Upper lobe of left lung (tissue), 6 donors: ENCODE measurements around the gene ESYT2. TPM values are rescaled to one million over a fixed set of nuclear protein-coding genes. Genes with fewer than 3 reads are reported as not detected.
A peak's percentile ranks its signal among the peaks of the same experiment; 100 is the strongest.

ENCODE experiments used
- ATAC-seq, 2 donors: fragments of 200-7000 bp; cut with Tn5 transposase; one replicate each; pipeline ENCODE4 v1.9.1; 2022; ENCODE audit warnings: mild to moderate bottlenecking in 2 of 2, moderate library complexity in 2 of 2; ENCODE audit not compliant: low FRiP score in 2 of 2
- DNase-seq, 2 donors: peaks; one replicate each; pipeline ENCODE4 v3.0.0-alpha.2; 2019 to 2020
- H3K27ac ChIP-seq, 4 donors: fragments of 200-600 bp; sonication (generic); one replicate each; pipeline ENCODE4 v1.5.1; 2016 to 2019
- H3K27me3 ChIP-seq, 4 donors: fragments of 200-600 bp; sonication (generic); one replicate each; pipeline ENCODE4 v1.5.1; 2017 to 2019
- H3K36me3 ChIP-seq, 4 donors: fragments of 200-600 bp; sonication (generic); one replicate each; pipeline ENCODE4 v1.5.1; 2016 to 2019
- H3K4me1 ChIP-seq, 4 donors: fragments of 200-600 bp; sonication (generic); one replicate each; pipeline ENCODE4 v1.5.1; 2018 to 2019
- H3K4me3 ChIP-seq, 4 donors: fragments of 200-600 bp; sonication (generic); one replicate each; pipeline ENCODE4 v1.5.1; 2017 to 2019; ENCODE audit warnings: mild to moderate bottlenecking in 2 of 4, moderate library complexity in 1 of 4
- H3K9me3 ChIP-seq, 4 donors: fragments of 200-600 bp; sonication (generic); one replicate each; pipeline ENCODE4 v1.5.1; 2018 to 2019
- EP300 ChIP-seq, 4 donors: sonication (generic); formaldehyde crosslinking; IDR thresholded peaks; one replicate each; pipeline ENCODE4 v1.5.1; 2017; ENCODE audit warnings: antibody characterized with exemption in 4 of 4, control low read depth in 2 of 4
- POLR2A ChIP-seq, 4 donors: fragments of 450-650 bp; IDR thresholded peaks; one replicate each; pipeline ENCODE4 v1.5.1; 2016 to 2017; ENCODE audit warnings: antibody characterized with exemption in 4 of 4, mild to moderate bottlenecking in 2 of 4
- POLR2AphosphoS5 ChIP-seq, 2 donors: sonication (generic); formaldehyde crosslinking; IDR thresholded peaks; one replicate each; pipeline ENCODE4 v1.5.1; 2017; ENCODE audit warnings: antibody characterized with exemption in 2 of 2
- WGBS, 2 donors: methylation state at CpG; one replicate each; pipeline ENCODE4 v1.1.5; 2017 to 2018; 5-methylcytosine and 5-hydroxymethylcytosine counted together
- total RNA-seq, 6 donors: library from RNA; depleted of rRNA in 4 of 6; stranded (reverse); fragments of >200 nt in 4 of 6; gene quantifications; one replicate each; pipeline versions ENCODE4 v1.1.0 to v1.2.1, GENCODE V29; 2016 to 2021
- TF ChIP-seq, protein P1 (sequence below), 6 experiments: fragments of 450-650 bp in 4 of 6; fragments of 200-600 bp in 2 of 6; sonication (generic) in 2 of 6; IDR thresholded peaks; one replicate each; pipeline ENCODE4 v1.5.1; 2016 to 2019; ENCODE audit warnings: antibody characterized with exemption in 6 of 6
- donor health status: DM: no; HTN: no; CAD: no; lungs with moderate emphysema.
- donor health status: DM: no; HTN: yes; CAD: no; lungs with severe emphysema.

The ESYT2 gene
- total RNA-seq, 6 donors from 2014 or later = 60.7 to 115 (median 74.7) TPM

- no peak for DNase-seq
- no peak overlapping the region for H3K4me3 ChIP-seq
- no peak for TF ChIP-seq POLR2A (IDR thresholded peaks at IDR 0.05)
- TF ChIP-seq, protein P1, sequence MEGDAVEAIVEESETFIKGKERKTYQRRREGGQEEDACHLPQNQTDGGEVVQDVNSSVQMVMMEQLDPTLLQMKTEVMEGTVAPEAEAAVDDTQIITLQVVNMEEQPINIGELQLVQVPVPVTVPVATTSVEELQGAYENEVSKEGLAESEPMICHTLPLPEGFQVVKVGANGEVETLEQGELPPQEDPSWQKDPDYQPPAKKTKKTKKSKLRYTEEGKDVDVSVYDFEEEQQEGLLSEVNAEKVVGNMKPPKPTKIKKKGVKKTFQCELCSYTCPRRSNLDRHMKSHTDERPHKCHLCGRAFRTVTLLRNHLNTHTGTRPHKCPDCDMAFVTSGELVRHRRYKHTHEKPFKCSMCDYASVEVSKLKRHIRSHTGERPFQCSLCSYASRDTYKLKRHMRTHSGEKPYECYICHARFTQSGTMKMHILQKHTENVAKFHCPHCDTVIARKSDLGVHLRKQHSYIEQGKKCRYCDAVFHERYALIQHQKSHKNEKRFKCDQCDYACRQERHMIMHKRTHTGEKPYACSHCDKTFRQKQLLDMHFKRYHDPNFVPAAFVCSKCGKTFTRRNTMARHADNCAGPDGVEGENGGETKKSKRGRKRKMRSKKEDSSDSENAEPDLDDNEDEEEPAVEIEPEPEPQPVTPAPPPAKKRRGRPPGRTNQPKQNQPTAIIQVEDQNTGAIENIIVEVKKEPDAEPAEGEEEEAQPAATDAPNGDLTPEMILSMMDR (IDR thresholded peaks at IDR 0.05) = no peak
- no peak for TF ChIP-seq POLR2AphosphoS5 (IDR thresholded peaks at IDR 0.05)
- no peak for TF ChIP-seq EP300 (IDR thresholded peaks at IDR 0.05)
- ATAC-seq = no peak
- no peak overlapping the region for H3K27ac ChIP-seq
- H3K9me3 ChIP-seq = no peaks in the 10 kb centered on the region
- H3K27me3 ChIP-seq = no peaks in the 10 kb centered on the region
- peaks cover 30 to 57% (median 38%) of the 10 kb centered on the region in 4 donors for H3K4me1 ChIP-seq
- peaks cover 0 to 14% (median 0%) of the 10 kb centered on the region in 4 donors for H3K36me3 ChIP-seq
- 92 to 96% methylated on average over 8 of the region's 8 CpGs for WGBS, 2 donors
These were observed 3.5 kb downstream of the ESYT2 start for GRCh38 chr7:158825628-158826289.

DNA sequence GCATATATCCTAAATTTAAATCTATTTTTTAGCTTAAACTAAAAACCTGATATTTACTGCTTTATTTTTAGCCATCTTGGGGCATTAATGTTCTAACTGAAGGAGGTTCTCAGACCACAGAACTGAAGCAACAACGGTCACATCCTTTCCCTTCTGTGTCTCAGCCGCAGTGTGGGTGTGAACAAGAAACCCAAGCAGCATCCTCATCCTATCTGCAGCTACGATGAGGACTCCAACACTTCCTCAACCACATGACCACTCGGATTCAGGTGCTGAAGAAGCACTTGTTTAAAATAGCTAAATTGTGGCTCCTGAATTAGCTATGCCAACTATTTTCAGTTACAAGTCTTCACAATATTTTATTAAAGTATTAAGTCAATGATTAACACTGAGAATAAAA, 5.3 kb downstream of the ESYT2 start:
- H3K27me3 ChIP-seq = no peaks in the 10 kb centered on the region
- 16 to 33% methylated on average over 4 of the region's 4 CpGs for WGBS, 2 donors
- peaks cover 0 to 14% (median 0%) of the 10 kb centered on the region in 4 donors for H3K36me3 ChIP-seq
- ATAC-seq (no peak), DNase-seq (peak in 1 of 2 donors; percentile 47)
- H3K4me1 ChIP-seq = peaks cover 34 to 65% (median 45%) of the 10 kb centered on the region in 4 donors
- TF ChIP-seq POLR2AphosphoS5 (IDR thresholded peaks at IDR 0.05) (no peak), POLR2A (IDR thresholded peaks at IDR 0.05) (no peak), EP300 (IDR thresholded peaks at IDR 0.05) (no peak)
- TF ChIP-seq, protein P1 (IDR thresholded peaks at IDR 0.05) = no peak
- H3K4me3 ChIP-seq = no peak overlapping the region
- peak overlapping the region in 1 of 4 donors; percentile 12 for H3K27ac ChIP-seq
- no peaks in the 10 kb centered on the region for H3K9me3 ChIP-seq

GRCh38 chr7:158821171-158822031, 7.9 kb downstream of the ESYT2 start:
- Histone ChIP-seq H3K36me3 (peaks cover 0 to 10% (median 0%) of the 10 kb centered on the region in 4 donors), H3K9me3 (no peaks in the 10 kb centered on the region), H3K27ac (peak overlapping the region; percentile 68 to 85 (median 79)), H3K27me3 (no peaks in the 10 kb centered on the region), H3K4me1 (peaks cover 45 to 79% (median 62%) of the 10 kb centered on the region in 4 donors), H3K4me3 (no peak overlapping the region)
- peak in 1 of 2 donors; percentile 65 for ATAC-seq
- no peak for DNase-seq
- 69 to 80% methylated on average over 14 of the region's 14 CpGs for WGBS, 2 donors
- TF ChIP-seq, protein P1 (IDR thresholded peaks at IDR 0.05) = no peak
- peak in 1 of 4 donors; percentile 20 for TF ChIP-seq EP300 (IDR thresholded peaks at IDR 0.05)

DNA sequence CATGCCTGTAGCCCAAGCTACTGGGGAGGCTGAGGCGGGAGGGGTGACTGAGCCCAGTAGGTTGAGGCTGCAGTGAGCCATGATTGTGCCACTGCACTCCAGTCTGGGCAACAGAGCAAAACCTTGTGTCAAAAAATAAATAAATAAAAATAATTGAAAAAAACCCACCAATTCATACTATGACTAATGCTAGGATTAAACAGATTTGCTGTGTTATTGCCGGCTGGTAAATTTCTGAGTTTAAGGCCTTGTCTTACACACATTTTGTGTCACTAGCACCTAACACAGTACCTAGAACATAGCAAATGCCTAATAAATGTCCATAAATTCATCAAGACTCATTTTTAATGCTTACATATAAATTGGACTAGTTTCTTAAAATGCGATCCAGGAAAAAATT, 8.7 kb downstream of the ESYT2 start:
- TF ChIP-seq POLR2A (IDR thresholded peaks at IDR 0.05) (no peak), POLR2AphosphoS5 (IDR thresholded peaks at IDR 0.05) (no peak), EP300 (IDR thresholded peaks at IDR 0.05) (no peak)
- TF ChIP-seq, protein P1 (IDR thresholded peaks at IDR 0.05) = no peak
- ATAC-seq (no peak), DNase-seq (no peak)
- H3K4me1 ChIP-seq = peaks cover 52 to 87% (median 69%) of the 10 kb centered on the region in 4 donors
- no peaks in the 10 kb centered on the region for H3K27me3 ChIP-seq
- no peak overlapping the region for H3K4me3 ChIP-seq
- peak overlapping the region; percentile 22 to 85 (median 75) for H3K27ac ChIP-seq
- WGBS, 2 donors = 93 to 96% methylated on average over 3 of the region's 3 CpGs
- no peaks in the 10 kb centered on the region for H3K9me3 ChIP-seq
- peaks cover 0 to 4% (median 0%) of the 10 kb centered on the region in 4 donors for H3K36me3 ChIP-seq
